ENCODE measurements around the gene TRIM9. TPM values are rescaled to one million over a fixed set of nuclear protein-coding genes. Genes with fewer than 3 reads are reported as not detected.
"Not testable (repeated sequence)": the region's sequence is repeated elsewhere in the genome, so short reads cannot be mapped to it uniquely, and the experiment has no call there.

Gene TRIM9
- total RNA-seq, 1 experiment from 2014 or later: 10.3 TPM

GRCh38 chr14:50964683-50965390 is 130.1 kb downstream of the TRIM9 start:
- peak; percentile 90 for DNase-seq (ENCODE audit: low read depth)

GRCh38 chr14:50963919-50964318 is 131.0 kb downstream of the TRIM9 start:
- no peak for DNase-seq (ENCODE audit: low read depth)

- peak; percentile 80 for DNase-seq (ENCODE audit: low read depth)
These were observed 133.2 kb downstream of the TRIM9 start for GRCh38 chr14:50961605-50962221.

- peak; percentile 59 for DNase-seq (ENCODE audit: low read depth)
These were observed 137.6 kb downstream of the TRIM9 start for GRCh38 chr14:50957296-50957695.

- DNase-seq (ENCODE audit: low read depth): not testable (repeated sequence)
These were observed 138.5 kb downstream of the TRIM9 start for GRCh38 chr14:50956421-50956820.

- DNase-seq (ENCODE audit: low read depth): peak; percentile 97
These were observed 139.4 kb downstream of the TRIM9 start for GRCh38 chr14:50955373-50956043.

- peak; percentile 77 for DNase-seq (ENCODE audit: low read depth)
These were observed 140.0 kb downstream of the TRIM9 start for GRCh38 chr14:50954811-50955372.

- DNase-seq (ENCODE audit: low read depth): no peak
These were observed 141.4 kb downstream of the TRIM9 start for GRCh38 chr14:50953502-50953901.

- no peak for DNase-seq (ENCODE audit: low read depth)
These were observed 143.9 kb downstream of the TRIM9 start for GRCh38 chr14:50951032-50951431.

- no peak for DNase-seq (ENCODE audit: low read depth)
These were observed 146.7 kb downstream of the TRIM9 start for GRCh38 chr14:50948205-50948604.

GRCh38 chr14:50947446-50947845 is 147.5 kb downstream of the TRIM9 start:
- DNase-seq (ENCODE audit: low read depth): peak; percentile 34

GRCh38 chr14:50946234-50946935 is 148.5 kb downstream of the TRIM9 start:
- DNase-seq (ENCODE audit: low read depth): peak; percentile 45

GRCh38 chr14:50944647-50945413 is 150.1 kb downstream of the TRIM9 start:
- peak; percentile 62 for DNase-seq (ENCODE audit: low read depth)

GRCh38 chr14:50943943-50944646 is 150.8 kb downstream of the TRIM9 start, which contains the start of gene PYGL:
Gene PYGL (minus strand): TSS chr14:50944483. CDS start chr14:50944403, 80 bp downstream.
- peak; percentile 65 for DNase-seq (ENCODE audit: low read depth)

- DNase-seq (ENCODE audit: low read depth): peak; percentile 47
These were observed 151.5 kb downstream of the TRIM9 start for GRCh38 chr14:50943261-50943942.

- DNase-seq (ENCODE audit: low read depth): not testable (repeated sequence)
These were observed 153.3 kb downstream of the TRIM9 start for GRCh38 chr14:50941638-50942037.

GRCh38 chr14:50941151-50941550 is 153.8 kb downstream of the TRIM9 start:
- DNase-seq (ENCODE audit: low read depth): peak; percentile 31

GRCh38 chr14:50937800-50938199 is 157.1 kb downstream of the TRIM9 start:
- no peak for DNase-seq (ENCODE audit: low read depth)

- peak; percentile 53 for DNase-seq (ENCODE audit: low read depth)
These were observed 157.6 kb downstream of the TRIM9 start for GRCh38 chr14:50937325-50937724.
